Measurements from ENCODE around the gene ANP32B.
A peak's percentile ranks its signal among the peaks of the same experiment; 100 is the strongest.
"Not testable (repeated sequence)": the region's sequence is repeated elsewhere in the genome, so short reads cannot be mapped to it uniquely, and the experiment has no call there.

The ANP32B gene

GRCh38 chr9:97944612-97945011 is 38.5 kb upstream of the ANP32B start:
- TF ChIP-seq, protein P1, sequence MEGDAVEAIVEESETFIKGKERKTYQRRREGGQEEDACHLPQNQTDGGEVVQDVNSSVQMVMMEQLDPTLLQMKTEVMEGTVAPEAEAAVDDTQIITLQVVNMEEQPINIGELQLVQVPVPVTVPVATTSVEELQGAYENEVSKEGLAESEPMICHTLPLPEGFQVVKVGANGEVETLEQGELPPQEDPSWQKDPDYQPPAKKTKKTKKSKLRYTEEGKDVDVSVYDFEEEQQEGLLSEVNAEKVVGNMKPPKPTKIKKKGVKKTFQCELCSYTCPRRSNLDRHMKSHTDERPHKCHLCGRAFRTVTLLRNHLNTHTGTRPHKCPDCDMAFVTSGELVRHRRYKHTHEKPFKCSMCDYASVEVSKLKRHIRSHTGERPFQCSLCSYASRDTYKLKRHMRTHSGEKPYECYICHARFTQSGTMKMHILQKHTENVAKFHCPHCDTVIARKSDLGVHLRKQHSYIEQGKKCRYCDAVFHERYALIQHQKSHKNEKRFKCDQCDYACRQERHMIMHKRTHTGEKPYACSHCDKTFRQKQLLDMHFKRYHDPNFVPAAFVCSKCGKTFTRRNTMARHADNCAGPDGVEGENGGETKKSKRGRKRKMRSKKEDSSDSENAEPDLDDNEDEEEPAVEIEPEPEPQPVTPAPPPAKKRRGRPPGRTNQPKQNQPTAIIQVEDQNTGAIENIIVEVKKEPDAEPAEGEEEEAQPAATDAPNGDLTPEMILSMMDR (IDR thresholded peaks at IDR 0.05), result no peak
- no peak overlapping the region for H3K27ac ChIP-seq

GRCh38 chr9:97945470-97945869 is 37.7 kb upstream of the ANP32B start:
- not testable (repeated sequence) for H3K9me3 ChIP-seq (ENCODE audit: control insufficient read depth, low read length); H3K4me3 ChIP-seq (ENCODE audit: low read depth, low read length); H3K79me2 ChIP-seq; H2AFZ ChIP-seq; H3K27ac ChIP-seq; H3K36me3 ChIP-seq (ENCODE audit: control insufficient read depth, insufficient read depth, low read length); H3K4me2 ChIP-seq (ENCODE audit: low read length); H3K9ac ChIP-seq; H3K4me1 ChIP-seq; H3K27me3 ChIP-seq (ENCODE audit: control insufficient read depth, insufficient read depth, low read length)

More at GRCh38 chr9:97944612-97945011, 38.5 kb upstream of the ANP32B start:
- H3K79me2 ChIP-seq, result no peaks in the 10 kb centered on the region
- H3K9me3 ChIP-seq (ENCODE audit: control insufficient read depth, low read length), result no peaks in the 10 kb centered on the region
- no peaks in the 10 kb centered on the region for H3K36me3 ChIP-seq (ENCODE audit: control insufficient read depth, insufficient read depth, low read length)
- no peaks in the 10 kb centered on the region for H3K4me1 ChIP-seq
- H3K9ac ChIP-seq, result no peak overlapping the region
- H3K27me3 ChIP-seq (ENCODE audit: control insufficient read depth, insufficient read depth, low read length), result no peaks in the 10 kb centered on the region
- H3K4me3 ChIP-seq (ENCODE audit: low read depth, low read length), result no peak overlapping the region
- H3K4me2 ChIP-seq (ENCODE audit: low read length), result no peak overlapping the region
- no peak overlapping the region for H2AFZ ChIP-seq

DNA sequence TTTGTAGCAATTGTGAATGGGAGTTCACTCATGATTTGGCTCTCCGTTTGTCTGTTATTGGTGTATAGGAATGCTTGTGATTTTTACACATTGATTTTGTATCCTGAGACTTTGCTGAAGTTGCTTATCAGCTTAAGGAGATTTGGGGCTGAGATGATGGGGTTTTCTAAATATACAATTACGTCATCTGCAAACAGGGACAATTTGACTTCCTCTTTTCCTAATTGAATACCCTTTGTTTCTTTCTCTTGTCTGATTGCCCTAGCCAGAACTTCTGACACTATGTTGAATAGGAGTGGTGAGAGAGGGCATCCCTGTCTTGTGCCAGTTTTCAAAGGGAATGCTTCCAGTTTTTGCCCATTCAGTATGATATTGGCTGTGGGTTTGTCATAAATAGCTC is 36.0 kb upstream of the ANP32B start:
- not testable (repeated sequence) for H3K4me2 ChIP-seq (ENCODE audit: low read length); H3K4me1 ChIP-seq; H3K9me3 ChIP-seq (ENCODE audit: control insufficient read depth, low read length); H3K27me3 ChIP-seq (ENCODE audit: control insufficient read depth, insufficient read depth, low read length); H3K4me3 ChIP-seq (ENCODE audit: low read depth, low read length); H3K36me3 ChIP-seq (ENCODE audit: control insufficient read depth, insufficient read depth, low read length); H3K79me2 ChIP-seq; H2AFZ ChIP-seq; H3K9ac ChIP-seq; H3K27ac ChIP-seq

GRCh38 chr9:97950873-97951272 is 32.3 kb upstream of the ANP32B start:
- H3K4me2 ChIP-seq (ENCODE audit: low read length); H3K4me3 ChIP-seq (ENCODE audit: low read depth, low read length); H3K79me2 ChIP-seq; H3K27ac ChIP-seq; H3K9me3 ChIP-seq (ENCODE audit: control insufficient read depth, low read length); H3K36me3 ChIP-seq (ENCODE audit: control insufficient read depth, insufficient read depth, low read length); H2AFZ ChIP-seq; H3K4me1 ChIP-seq; H3K27me3 ChIP-seq (ENCODE audit: control insufficient read depth, insufficient read depth, low read length); H3K9ac ChIP-seq: not testable (repeated sequence)

- no peak overlapping the region for H3K9ac ChIP-seq
- no peaks in the 10 kb centered on the region for H3K36me3 ChIP-seq (ENCODE audit: control insufficient read depth, insufficient read depth, low read length)
- H2AFZ ChIP-seq, result no peak overlapping the region
- no peak overlapping the region for H3K27ac ChIP-seq
- TF ChIP-seq, protein P1 (IDR thresholded peaks at IDR 0.05), result peak; percentile 45
- no peak overlapping the region for H3K4me3 ChIP-seq (ENCODE audit: low read depth, low read length)
- H3K4me2 ChIP-seq (ENCODE audit: low read length), result no peak overlapping the region
- H3K9me3 ChIP-seq (ENCODE audit: control insufficient read depth, low read length), result no peaks in the 10 kb centered on the region
- H3K79me2 ChIP-seq, result no peaks in the 10 kb centered on the region
- no peaks in the 10 kb centered on the region for H3K4me1 ChIP-seq
- no peaks in the 10 kb centered on the region for H3K27me3 ChIP-seq (ENCODE audit: control insufficient read depth, insufficient read depth, low read length)
These were observed 28.6 kb upstream of the ANP32B start for GRCh38 chr9:97954550-97954989.

DNA sequence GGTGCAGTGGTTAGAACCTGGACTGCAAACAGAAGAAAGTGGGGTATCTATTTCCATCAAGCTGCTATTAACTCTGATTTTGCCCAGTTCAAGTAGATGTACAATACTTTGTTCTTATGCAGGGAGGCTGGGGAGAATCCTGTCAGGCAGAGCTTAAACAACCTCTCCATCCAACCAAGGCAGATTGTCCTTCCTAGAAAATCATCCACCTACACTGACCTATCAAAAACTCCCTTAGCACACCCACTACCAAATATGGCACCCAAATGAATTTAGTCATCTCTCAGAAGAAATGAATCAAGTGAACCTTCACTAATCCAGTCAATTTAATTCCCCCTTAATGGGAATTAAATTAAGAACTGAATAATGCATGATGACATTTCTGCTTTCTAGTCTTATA is 26.8 kb upstream of the ANP32B start:
- no peaks in the 10 kb centered on the region for H3K9me3 ChIP-seq (ENCODE audit: control insufficient read depth, low read length)
- H3K9ac ChIP-seq, result no peak overlapping the region
- no peak overlapping the region for H2AFZ ChIP-seq
- H3K4me1 ChIP-seq, result no peaks in the 10 kb centered on the region
- no peaks in the 10 kb centered on the region for H3K79me2 ChIP-seq
- H3K27me3 ChIP-seq (ENCODE audit: control insufficient read depth, insufficient read depth, low read length), result no peaks in the 10 kb centered on the region
- no peak overlapping the region for H3K4me2 ChIP-seq (ENCODE audit: low read length)
- H3K4me3 ChIP-seq (ENCODE audit: low read depth, low read length), result no peak overlapping the region
- H3K36me3 ChIP-seq (ENCODE audit: control insufficient read depth, insufficient read depth, low read length), result no peaks in the 10 kb centered on the region
- TF ChIP-seq, protein P1 (IDR thresholded peaks at IDR 0.05), result no peak
- H3K27ac ChIP-seq, result no peak overlapping the region

All from parathyroid adenoma (tissue), 2 donors.